Measurements from ENCODE around the gene IL34.

DNA sequence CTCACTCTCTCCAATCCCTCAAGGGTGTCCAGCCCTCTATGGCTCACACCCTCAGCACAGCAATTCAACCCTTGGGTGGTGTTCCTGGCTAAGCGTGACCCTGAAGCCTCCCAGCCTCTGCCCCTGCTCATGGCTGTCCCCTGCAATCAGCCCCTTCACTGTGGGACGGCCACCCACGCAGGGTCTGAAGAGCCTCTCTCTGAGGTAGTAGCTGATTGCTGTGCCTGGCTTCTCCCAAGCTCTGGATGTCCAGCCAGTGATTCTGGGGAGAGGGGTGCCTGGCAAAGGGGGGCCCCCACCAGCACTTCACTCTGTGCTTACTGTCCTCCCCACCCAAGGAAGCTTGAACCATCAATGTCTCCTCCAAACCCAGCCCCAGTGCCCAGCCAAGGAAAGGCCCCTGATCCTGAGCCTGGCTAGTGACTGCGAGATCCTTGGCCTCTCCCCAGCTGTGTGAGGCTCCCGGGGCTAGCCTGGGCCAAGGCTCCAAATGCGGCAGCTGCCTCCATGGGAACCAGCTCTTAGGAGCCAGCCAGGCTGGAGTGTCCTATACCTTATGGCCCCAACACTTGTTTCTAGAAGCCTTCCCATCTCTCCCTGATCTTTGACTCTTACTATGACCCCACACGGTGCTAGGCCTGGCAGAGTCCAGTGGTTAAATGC, 29.6 kb downstream of the IL34 start:
- TF ChIP-seq CTCF (IDR thresholded peaks at IDR 0.05; ENCODE audit: borderline replicate concordance, extremely low read depth, low read length, poor library complexity, severe bottlenecking) (no peak), EZH2 (IDR thresholded peaks at IDR 0.05; ENCODE audit: borderline replicate concordance, low read depth, low read length, severe bottlenecking) (no peak)
